ENCODE data around the gene BPIFB1. TPM values are rescaled to one million over a fixed set of nuclear protein-coding genes. Genes with fewer than 3 reads are reported as not detected.

Gene BPIFB1
- polyA plus RNA-seq (ENCODE audit: insufficient read length), result not detected
- long read RNA-seq, donor 1, result 0 reads
- long read RNA-seq, donor 2, result 0 reads
- long read RNA-seq, donor 3, result 0 reads
- long read RNA-seq, donor 4, result 0 reads
- long read RNA-seq, donor 5, result 0 reads
- long read RNA-seq, donor 6, result 0 reads
- long read RNA-seq, donor 7, result 0 reads
- long read RNA-seq, donor 8, result 0 reads

- DNase-seq, result no peak
Observed at GRCh38 chr20:33282991-33283555, at the start of gene BPIFB1. BPIFB1 (plus strand) TSS chr20:33283214; CDS start chr20:33286074, 2,860 bp downstream.

- DNase-seq, result no peak
Observed at GRCh38 chr20:33234050-33234449, 49.0 kb upstream of the BPIFB1 start.

GRCh38 chr20:33235696-33236095, 47.3 kb upstream of the BPIFB1 start, which contains the start of gene BPIFA1:
BPIFA1 (plus strand) TSS chr20:33235996; CDS start chr20:33237712, 1,716 bp downstream.
- no peak for DNase-seq

- DNase-seq, result no peak
Observed at GRCh38 chr20:33236351-33236750, 46.7 kb upstream of the BPIFB1 start.

- DNase-seq, result no peak
Observed at GRCh38 chr20:33237989-33238388, 45.0 kb upstream of the BPIFB1 start.

GRCh38 chr20:33239418-33239817, 43.6 kb upstream of the BPIFB1 start:
- no peak for DNase-seq

GRCh38 chr20:33239979-33240736, 42.9 kb upstream of the BPIFB1 start:
- DNase-seq, result no peak

- no peak for DNase-seq
Observed at GRCh38 chr20:33240923-33241322, 42.1 kb upstream of the BPIFB1 start.

GRCh38 chr20:33242319-33243100, 40.5 kb upstream of the BPIFB1 start:
- DNase-seq, result no peak

GRCh38 chr20:33246077-33246476, 36.9 kb upstream of the BPIFB1 start:
- DNase-seq, result no peak

GRCh38 chr20:33249456-33249855, 33.6 kb upstream of the BPIFB1 start:
- DNase-seq, result no peak

GRCh38 chr20:33250666-33251065, 32.3 kb upstream of the BPIFB1 start:
- DNase-seq, result no peak

GRCh38 chr20:33251496-33251895, 31.5 kb upstream of the BPIFB1 start:
- no peak for DNase-seq

- DNase-seq, result no peak
Observed at GRCh38 chr20:33252460-33252859, 30.6 kb upstream of the BPIFB1 start.

- no peak for DNase-seq
Observed at GRCh38 chr20:33255005-33255404, 28.0 kb upstream of the BPIFB1 start.

- DNase-seq, result no peak
Observed at GRCh38 chr20:33257237-33257636, 25.8 kb upstream of the BPIFB1 start.

GRCh38 chr20:33259371-33259770, 23.6 kb upstream of the BPIFB1 start:
- DNase-seq, result no peak

- no peak for DNase-seq
Observed at GRCh38 chr20:33261465-33261864, 21.5 kb upstream of the BPIFB1 start.

- DNase-seq, result peak; percentile 28
Observed at GRCh38 chr20:33262658-33263065, 20.4 kb upstream of the BPIFB1 start.

- DNase-seq, result no peak
Observed at GRCh38 chr20:33263784-33264183, 19.2 kb upstream of the BPIFB1 start.

GRCh38 chr20:33267701-33268100, 15.3 kb upstream of the BPIFB1 start:
- DNase-seq, result no peak

- DNase-seq, result no peak
Observed at GRCh38 chr20:33272155-33272873, 10.7 kb upstream of the BPIFB1 start.

All from left kidney (tissue), 8 donors.